ENCODE measurements around the gene MOCS3.

MOCS3 gene

GRCh38 chr20:51012357-51012756 lies 53.7 kb downstream of the MOCS3 start:
- in situ Hi-C loops (cut with HindIII; ENCODE audit: low sequenced_read_pairs): no loop called here
- no peak for TF ChIP-seq CTCF (IDR thresholded peaks at IDR 0.05; ENCODE audit: low read depth, low read length)
- DNase-seq (ENCODE audit: low read depth, low spot score): no peak
- H3K4me3 ChIP-seq (ENCODE audit: low read depth, low read length): no peak overlapping the region

Data from astrocyte of the spinal cord (primary cell).